NCI-H1436 treated with DMSO at 0.1 percent for 48 hours (cell line): ENCODE data around the gene LPIN3.

ENCODE experiments used
- DNase-seq: peaks from one replicate; lab custom pipeline; 2025; lab: John Stamatoyannopoulos, UW

Gene LPIN3

DNA sequence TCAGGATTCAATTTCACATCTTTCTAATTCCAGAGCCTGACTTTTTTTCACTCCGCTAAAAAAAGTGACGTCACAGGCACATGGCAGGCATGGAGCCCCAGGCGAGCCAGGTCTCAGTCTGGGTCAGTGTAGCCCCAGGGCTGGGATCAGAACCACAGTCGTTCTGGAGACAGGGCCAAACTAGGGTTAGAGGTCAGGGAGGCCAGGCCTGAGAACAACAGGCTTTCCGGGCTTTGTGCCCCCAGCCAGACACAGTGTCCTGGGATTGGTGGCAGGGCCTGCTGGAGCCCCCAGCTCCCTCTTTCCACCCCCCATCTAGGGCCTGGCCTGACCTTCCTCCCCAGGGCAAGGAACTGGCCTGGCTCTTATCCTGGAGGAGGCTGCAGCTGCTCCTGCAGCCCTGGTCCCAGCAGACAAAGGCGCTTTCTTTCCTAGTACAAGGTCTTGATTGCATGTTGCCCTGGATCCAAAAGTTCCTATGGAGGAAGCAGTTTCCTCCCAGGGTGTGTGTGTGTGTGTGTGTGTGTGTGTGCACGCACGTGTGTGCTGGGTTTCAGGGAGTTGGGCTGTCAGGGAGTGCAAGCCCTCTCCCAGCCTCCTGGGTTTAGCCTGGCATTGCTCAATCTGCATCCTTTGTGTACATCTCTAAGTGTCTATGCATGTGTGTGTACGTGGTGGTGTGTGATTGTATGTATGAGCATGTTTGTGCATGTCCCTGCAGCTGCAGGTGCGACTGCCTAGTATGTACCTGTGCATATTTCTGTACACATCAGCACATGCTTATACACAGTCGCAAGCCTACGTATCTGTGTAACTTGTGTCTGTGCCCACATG lies 52.5 kb downstream of the LPIN3 start:
- DNase-seq = no peak

DNA sequence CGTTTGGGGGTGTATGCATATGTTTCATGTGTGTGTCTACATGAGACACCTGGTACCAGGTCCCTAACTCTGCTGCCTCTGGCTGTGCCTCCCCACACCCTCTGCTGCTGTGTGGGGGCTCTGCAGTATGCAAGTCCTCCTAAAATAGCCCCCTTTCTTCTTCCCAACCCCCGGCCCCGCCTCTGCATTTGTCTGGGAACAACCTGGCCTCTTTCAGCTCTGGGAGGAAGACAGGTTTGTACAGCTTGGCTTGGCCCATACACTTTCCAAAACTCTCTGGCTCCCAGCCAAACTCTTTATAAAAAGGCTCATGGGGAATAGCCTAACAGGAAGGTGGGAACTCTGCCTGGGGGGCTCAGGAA lies 53.1 kb downstream of the LPIN3 start:
- no peak for DNase-seq

DNA sequence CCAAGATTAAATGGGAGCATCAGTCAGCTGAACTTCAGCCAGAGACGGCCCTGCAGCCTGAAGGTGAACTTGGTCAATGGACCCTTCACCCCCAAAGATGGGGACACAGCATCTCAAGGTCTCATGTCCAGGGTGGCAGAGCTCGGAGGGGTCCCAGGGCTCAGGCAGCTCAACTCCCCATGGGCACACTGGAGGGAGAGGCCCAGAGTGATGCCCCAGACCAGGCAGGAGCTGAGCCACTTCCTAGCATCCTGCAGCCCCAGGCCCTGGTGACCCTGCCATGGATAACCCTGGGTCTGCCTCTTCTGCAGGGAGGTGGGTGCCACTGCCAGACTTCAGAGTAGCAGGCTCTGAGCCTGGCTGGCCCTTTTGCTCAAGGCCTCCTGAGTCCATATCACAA lies 53.5 kb downstream of the LPIN3 start:
- DNase-seq = no peak

DNA sequence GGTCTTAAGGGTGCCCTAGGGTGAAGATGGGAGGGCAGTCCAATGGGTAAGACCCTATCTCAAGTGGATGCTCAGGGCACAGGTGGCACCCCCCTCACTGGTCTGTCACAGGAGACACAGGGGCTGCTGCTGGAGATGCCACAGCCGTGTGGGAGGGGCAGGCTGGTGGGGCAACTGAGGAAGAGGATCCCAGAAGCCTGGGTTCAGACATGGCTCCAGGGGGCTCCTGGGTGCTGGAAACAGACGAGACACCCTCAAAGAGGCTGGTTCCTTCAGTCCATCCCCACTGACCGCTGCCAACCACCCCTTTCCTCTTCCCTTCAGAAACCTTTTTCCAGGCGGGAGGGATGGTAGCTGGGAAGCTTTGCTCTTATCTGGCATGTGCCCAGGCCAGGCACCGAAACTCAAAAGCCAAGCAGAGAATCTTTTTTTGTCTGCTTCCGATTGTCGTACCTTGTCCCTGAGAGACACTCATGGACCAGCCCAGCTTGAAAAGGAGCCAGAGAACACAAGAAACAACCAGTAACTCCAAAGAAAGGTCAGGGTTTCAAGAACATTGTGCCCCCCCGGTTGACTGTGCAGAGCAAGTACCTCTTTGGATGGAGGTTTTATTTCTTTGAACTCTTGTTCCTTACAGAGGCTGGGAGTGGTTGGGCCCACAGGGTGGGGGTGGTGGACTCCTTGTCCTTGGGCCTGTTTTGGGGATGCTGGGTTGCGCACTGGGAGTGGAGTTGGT lies 54.5 kb downstream of the LPIN3 start:
- DNase-seq = no peak

DNA sequence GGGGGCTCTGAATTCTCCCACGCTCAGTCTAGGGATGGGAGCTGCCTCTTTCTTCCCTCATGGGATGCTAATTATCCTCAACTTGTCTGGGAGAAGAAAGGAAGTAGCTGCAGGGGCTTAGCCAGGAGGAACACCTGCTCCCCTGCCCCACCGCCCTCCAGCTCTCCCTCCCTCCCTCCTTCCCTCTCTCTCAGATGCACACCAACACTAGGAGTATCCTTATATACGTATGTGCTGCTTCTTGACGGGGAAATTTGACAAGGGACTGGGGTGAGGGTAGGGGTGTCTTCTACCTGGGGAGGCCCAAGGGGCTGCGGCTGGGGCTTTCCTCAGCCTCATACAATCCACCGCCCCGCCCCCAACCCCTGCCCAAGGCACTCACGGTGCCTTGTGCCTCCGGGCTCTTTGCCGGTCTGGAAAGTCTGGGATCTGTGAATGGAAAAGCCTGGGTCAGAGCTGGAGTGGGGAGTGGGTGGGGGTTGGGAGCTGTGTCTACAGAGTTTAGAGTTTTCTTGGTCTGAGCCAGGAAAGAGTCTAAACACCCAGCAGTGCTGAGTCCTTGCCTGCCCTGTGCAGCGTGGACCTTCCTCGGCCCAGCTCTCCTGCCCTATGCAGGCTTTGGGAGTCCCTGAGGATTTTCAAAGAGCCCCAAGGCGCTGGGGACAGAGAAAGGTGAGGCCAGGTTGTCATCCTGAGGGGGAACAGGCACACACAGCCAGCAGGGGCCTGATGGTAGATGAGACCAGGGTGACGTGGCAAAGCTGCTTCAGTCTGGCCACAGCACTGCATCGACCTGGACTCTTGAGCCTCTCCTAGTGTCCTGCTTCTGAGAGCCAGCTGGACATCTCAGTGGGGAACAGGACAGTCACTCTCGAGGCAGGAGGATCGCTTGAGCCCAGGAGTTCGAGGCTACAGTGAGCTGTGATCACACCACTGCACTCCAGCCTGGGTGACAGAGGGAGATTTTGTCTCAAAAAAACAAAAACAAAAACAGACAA lies 55.3 kb downstream of the LPIN3 start:
- no peak for DNase-seq

DNA sequence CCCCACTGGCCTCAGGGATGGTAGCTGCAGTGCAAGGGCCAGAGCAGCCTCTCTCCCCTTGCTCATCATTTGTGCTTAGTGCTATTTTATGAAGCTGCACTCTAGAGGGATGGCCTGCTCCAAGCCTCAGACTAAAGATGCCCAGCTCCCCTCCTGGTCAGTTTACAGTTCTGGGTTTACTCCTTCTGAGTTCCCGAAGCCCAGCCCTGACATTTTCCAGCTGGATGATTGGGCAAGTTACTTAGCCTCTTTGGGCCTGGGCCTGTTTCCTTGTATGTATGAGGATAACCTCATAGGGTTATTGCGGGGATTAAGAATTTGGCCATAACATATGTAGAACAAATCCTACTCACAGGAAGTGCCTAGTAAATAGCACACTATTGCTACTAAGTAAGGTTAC lies 57.8 kb downstream of the LPIN3 start:
- no peak for DNase-seq

DNA sequence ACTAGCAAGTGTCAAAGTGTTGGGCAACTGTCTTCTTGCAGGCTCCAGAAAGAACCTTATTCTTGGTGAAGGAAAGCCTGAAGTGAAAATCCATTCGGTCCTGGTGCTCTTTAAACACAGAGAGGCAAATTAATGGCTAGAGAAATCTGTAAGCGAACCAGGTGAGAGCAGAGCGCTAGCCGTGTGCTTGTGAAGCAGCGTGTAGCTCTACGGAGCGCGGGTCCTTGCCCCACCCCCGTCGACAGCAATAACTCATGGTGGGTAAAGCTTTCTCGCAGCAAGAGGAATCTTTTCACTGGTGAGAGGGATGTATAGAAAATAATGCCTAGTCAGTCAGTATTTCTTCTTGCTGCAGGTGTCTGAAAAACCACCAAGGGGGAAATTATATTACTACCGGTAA lies 63.0 kb downstream of the LPIN3 start:
- DNase-seq = no peak

DNA sequence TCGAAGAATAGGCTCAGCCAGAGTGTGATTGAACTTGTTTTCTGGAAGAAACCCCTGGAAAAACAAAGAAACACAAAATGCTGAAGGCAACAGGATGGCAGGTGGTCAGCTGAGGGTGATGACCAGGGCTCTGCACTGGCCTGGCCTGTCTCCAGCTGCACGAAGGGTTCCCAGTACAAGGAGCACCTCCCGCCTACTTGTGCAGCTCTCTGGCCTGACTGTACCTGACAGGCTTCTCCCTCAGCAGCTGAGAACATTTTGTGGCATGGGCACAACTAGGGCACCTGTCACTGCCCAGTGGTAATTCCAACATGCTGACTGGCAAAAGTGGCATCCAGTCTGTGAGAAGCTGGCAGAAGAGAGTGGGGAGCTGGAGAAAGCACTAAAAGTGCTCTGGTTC lies 64.8 kb downstream of the LPIN3 start:
- no peak for DNase-seq

DNA sequence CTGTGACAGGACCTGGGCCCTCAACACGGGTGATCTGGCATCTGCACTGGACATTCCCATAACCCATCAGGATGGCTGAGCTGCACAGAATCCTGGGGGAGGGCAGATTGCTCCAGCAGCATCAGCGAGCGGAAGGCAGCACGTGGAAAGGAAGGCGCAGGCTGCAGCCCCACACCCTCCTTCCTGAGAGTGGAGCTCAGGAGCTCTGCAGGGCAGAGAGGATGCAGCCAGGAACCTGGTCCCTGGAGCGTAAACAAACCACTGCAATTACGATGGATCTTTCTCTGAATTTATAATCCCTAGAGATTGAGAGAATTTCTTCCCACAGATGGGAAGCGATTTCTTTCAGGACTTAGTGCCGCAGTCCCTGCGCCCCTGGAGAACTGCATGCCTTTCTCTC lies 65.7 kb downstream of the LPIN3 start:
- DNase-seq = no peak

DNA sequence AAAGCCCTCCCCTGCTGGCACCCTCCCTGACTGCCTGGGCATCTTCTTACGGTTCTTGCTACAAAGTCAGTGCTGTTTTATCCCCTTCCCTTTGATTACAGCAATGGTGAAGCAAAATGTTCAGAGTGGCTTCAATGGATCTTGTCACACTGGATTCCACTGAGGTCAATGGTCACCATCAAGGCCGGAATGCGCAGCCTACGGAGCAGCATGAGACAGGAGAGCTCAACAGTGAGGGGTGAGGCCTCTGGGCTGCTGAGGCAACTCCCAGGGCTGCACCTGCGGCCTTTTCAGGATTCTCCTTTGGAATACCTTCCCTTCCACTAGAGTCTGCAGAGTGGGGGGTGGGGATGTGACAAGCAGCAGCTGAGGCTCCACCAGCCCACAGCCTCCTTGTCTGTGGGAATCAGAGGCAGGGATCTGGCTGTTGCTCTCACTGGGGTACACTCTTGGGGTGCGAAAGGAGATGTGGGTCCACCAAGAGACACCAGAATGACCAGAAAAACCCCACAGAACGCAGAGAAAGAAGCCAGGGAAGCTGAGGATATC lies 66.3 kb downstream of the LPIN3 start:
- no peak for DNase-seq

DNA sequence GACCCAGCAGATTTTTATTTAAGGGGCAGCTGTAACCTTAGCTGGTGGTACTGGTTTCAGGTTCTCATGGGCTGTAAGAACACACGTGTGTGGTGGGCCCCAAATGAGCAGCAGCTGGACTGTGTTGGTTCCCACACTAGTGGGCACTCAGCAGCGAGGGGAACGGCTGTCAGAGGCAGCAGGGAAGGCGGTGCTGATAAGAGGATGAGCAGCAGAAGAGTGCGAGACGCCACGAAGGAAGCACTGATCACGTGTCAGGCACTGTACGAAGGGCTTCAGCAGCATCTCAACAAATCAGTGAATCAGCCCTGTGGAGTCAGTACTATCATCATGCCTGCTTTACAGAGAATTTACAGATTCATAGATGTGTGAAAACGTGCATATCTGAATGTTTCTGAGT lies 67.0 kb downstream of the LPIN3 start:
- no peak for DNase-seq

DNA sequence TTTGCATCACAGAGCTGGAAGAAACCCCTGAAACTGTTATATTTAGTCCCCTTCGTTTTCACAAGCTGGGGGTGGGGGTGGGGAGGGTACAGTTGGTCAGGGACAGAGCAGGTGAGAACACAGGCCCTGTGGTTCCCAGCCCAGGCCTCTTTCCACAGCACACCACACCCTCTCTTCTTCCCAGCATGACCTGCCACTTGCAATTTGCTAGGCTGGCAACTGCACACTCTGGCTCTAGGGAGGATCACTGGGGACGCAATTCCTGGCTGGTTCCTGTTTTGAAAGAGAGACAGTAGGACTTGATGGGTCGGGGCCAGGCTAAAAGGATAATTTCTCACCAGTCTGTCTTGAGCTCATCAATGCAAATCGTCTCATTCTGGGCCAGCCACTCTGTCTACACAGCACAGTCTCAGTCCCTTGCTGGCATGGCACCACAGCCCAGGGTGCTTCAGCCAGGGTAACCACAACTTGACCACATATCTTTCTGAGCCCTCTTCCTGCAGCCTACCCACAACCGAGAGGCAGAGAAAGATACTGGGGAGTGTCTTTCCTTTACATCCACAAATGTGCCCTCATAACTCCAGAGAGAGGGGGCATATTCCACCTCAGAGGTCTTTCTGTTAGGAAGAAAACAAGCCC lies 67.7 kb downstream of the LPIN3 start:
- DNase-seq = no peak

DNA sequence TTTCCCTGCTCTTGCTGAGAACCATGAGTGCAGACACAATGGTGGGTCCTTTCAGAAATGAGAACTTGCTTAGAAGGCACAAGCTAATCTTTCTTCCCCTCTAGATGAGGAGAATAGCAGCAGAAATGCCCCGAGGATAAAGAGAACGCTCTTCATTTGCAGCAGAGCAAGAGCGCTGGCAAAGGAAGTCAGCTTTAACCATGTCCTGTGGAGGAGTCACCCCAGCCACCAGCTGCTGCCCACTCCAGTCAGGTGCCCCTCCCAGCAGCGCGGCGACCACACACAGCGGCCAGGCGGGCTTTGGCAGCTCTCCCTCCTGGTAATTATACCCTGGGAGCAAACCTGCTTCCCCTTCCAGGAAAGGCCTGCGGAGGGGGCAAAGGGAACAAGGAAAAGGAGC lies 68.4 kb downstream of the LPIN3 start:
- DNase-seq = no peak
